Raji (cell line): ENCODE measurements around the gene GNG14.

ENCODE experiments used
- POLR2A ChIP-seq: IDR thresholded peaks from 2 replicates; pipeline ENCODE4 v1.6.1; 2011; ENCODE audit warnings: low read depth, low read length, control low read depth; ENCODE audit not compliant: insufficient read depth

The GNG14 gene

GRCh38 chr19:12687496-12688196 is at the start of gene GNG14:
Gene GNG14 (plus strand): TSS chr19:12687998. CDS start chr19:12688049, 51 bp downstream.
- no peak for TF ChIP-seq POLR2A

- TF ChIP-seq POLR2A, result no peak
These were observed 49.1 kb upstream of the GNG14 start for GRCh38 chr19:12638611-12639182.

GRCh38 chr19:12639901-12640613 is 47.7 kb upstream of the GNG14 start:
- no peak for TF ChIP-seq POLR2A

GRCh38 chr19:12641456-12641855 is 46.3 kb upstream of the GNG14 start:
- no peak for TF ChIP-seq POLR2A

- TF ChIP-seq POLR2A, result no peak
These were observed 45.3 kb upstream of the GNG14 start for GRCh38 chr19:12642506-12642905.

- no peak for TF ChIP-seq POLR2A
These were observed 41.2 kb upstream of the GNG14 start for GRCh38 chr19:12646551-12646950.

- TF ChIP-seq POLR2A, result no peak
These were observed 40.8 kb upstream of the GNG14 start for GRCh38 chr19:12647047-12647446.

GRCh38 chr19:12647490-12648071 is 40.2 kb upstream of the GNG14 start:
- TF ChIP-seq POLR2A, result no peak

- no peak for TF ChIP-seq POLR2A
These were observed 39.7 kb upstream of the GNG14 start for GRCh38 chr19:12648088-12648487.

GRCh38 chr19:12649941-12650340 is 37.9 kb upstream of the GNG14 start:
- TF ChIP-seq POLR2A, result no peak

- no peak for TF ChIP-seq POLR2A
These were observed 35.6 kb upstream of the GNG14 start for GRCh38 chr19:12652219-12652618.

- no peak for TF ChIP-seq POLR2A
These were observed 32.3 kb upstream of the GNG14 start for GRCh38 chr19:12655546-12655945.

- TF ChIP-seq POLR2A, result no peak
These were observed 30.8 kb upstream of the GNG14 start for GRCh38 chr19:12656899-12657571.

- TF ChIP-seq POLR2A, result no peak
These were observed 29.8 kb upstream of the GNG14 start for GRCh38 chr19:12657966-12658365.

- no peak for TF ChIP-seq POLR2A
These were observed 26.8 kb upstream of the GNG14 start for GRCh38 chr19:12660980-12661379.
